K562 (cell line): ENCODE results near the gene OBP2A. TPM values are rescaled to one million over a fixed set of nuclear protein-coding genes. Genes with fewer than 3 reads are reported as not detected.

Experiments used
- ADNP ChIP-seq: fragments of 200-800 bp; sonication (Bioruptor generic); IDR thresholded peaks from 2 replicates; pipeline ENCODE4 v1.6.1; 2016; ENCODE audit warnings: missing genetic modification characterization, missing compliant biosample characterization
- CBX5 ChIP-seq: IDR thresholded peaks from 2 replicates; pipeline ENCODE4 v1.6.1; 2014; ENCODE audit warnings: low read depth, borderline replicate concordance
- DDX20 ChIP-seq: fragments of 450-650 bp; IDR thresholded peaks from 2 replicates; pipeline ENCODE4 v1.6.1; 2016; ENCODE audit warnings: missing genetic modification characterization, low read depth, mild to moderate bottlenecking, missing compliant biosample characterization, moderate library complexity
- E2F5 ChIP-seq: sonication (generic); formaldehyde crosslinking; IDR thresholded peaks from 2 replicates; pipeline ENCODE4 v1.8.0; 2022; ENCODE audit warnings: mild to moderate bottlenecking, missing genetic modification reagents
- EP400 ChIP-seq: fragments of 450-650 bp; IDR thresholded peaks from 2 replicates; pipeline ENCODE4 v1.6.1; 2017; ENCODE audit warnings: antibody characterized with exemption, mild to moderate bottlenecking, moderate library complexity
- ETS2 ChIP-seq: IDR thresholded peaks from 2 replicates; pipeline ENCODE4 v1.6.1; 2016; ENCODE audit warnings: borderline replicate concordance, missing genetic modification characterization, mild to moderate bottlenecking, moderate library complexity, missing compliant biosample characterization; ENCODE audit not compliant: poor library complexity, severe bottlenecking
- GABPB1 ChIP-seq: sonication (generic); formaldehyde crosslinking; IDR thresholded peaks from 2 replicates; pipeline ENCODE4 v1.8.0; 2022; ENCODE audit warnings: mild to moderate bottlenecking, missing genetic modification reagents
- KAT2B ChIP-seq: IDR thresholded peaks from one replicate; pipeline ENCODE4 v1.6.1; 2012; ENCODE audit warnings: low read depth, mild to moderate bottlenecking, control low read depth, inconsistent platforms, low read length, moderate library complexity
- KDM2B ChIP-seq: fragments of 250-450 bp; sonication (Bioruptor Pico); IDR thresholded peaks from 2 replicates; pipeline ENCODE4 v1.8.0; 2021; ENCODE audit warnings: mild to moderate bottlenecking, moderate library complexity
- MTA1 ChIP-seq: fragments of 450-650 bp; IDR thresholded peaks from 2 replicates; pipeline ENCODE4 v1.6.1; 2017; ENCODE audit warnings: borderline replicate concordance
- MTF1 ChIP-seq: fragments of 250-450 bp; sonication (Bioruptor Pico); IDR thresholded peaks from 2 replicates; pipeline ENCODE4 v1.9.0; 2021; ENCODE audit warnings: moderate library complexity, mild to moderate bottlenecking, inconsistent platforms, borderline replicate concordance
- NR2C1 ChIP-seq, 2 experiments: fragments of 450-650 bp; IDR thresholded peaks; 2 replicates each; pipeline ENCODE4 v1.6.1; 2017; ENCODE audit warnings: mild to moderate bottlenecking in 2 of 2, antibody characterized with exemption in 1 of 2, inconsistent platforms in 1 of 2, missing compliant biosample characterization in 1 of 2, missing genetic modification characterization in 1 of 2
- RBM34 ChIP-seq: fragments of 200-400 bp; formaldehyde crosslinking; IDR thresholded peaks from 2 replicates; pipeline ENCODE4 v1.6.1; 2018; ENCODE audit warnings: low read length, borderline replicate concordance; ENCODE audit not compliant: insufficient read depth
- SIN3B ChIP-seq: fragments of 450-650 bp; IDR thresholded peaks from 2 replicates; pipeline ENCODE4 v1.6.1; 2017; ENCODE audit warnings: low read depth, mild to moderate bottlenecking, moderate library complexity
- TAL1 ChIP-seq: fragments of 450-650 bp; IDR thresholded peaks from 2 replicates; pipeline ENCODE4 v1.6.1; 2016; ENCODE audit warnings: mild to moderate bottlenecking
- THRAP3 ChIP-seq: fragments of 450-650 bp; IDR thresholded peaks from 2 replicates; pipeline ENCODE4 v1.6.1; 2016; ENCODE audit warnings: mild to moderate bottlenecking, inconsistent platforms, borderline replicate concordance
- XRCC5 ChIP-seq: fragments of 200-400 bp; formaldehyde crosslinking; IDR thresholded peaks from 2 replicates; pipeline ENCODE4 v1.6.1; 2017; ENCODE audit warnings: low read depth, mild to moderate bottlenecking, low read length
- ZBTB7A ChIP-seq: IDR thresholded peaks from 2 replicates; pipeline ENCODE4 v1.6.1; 2011; ENCODE audit warnings: low read depth, mild to moderate bottlenecking, low read length, moderate library complexity, borderline replicate concordance; ENCODE audit not compliant: control insufficient read depth
- ZNF695 ChIP-seq: fragments of 450-650 bp; formaldehyde crosslinking; IDR thresholded peaks from 2 replicates; pipeline ENCODE4 v1.4.0; 2020; ENCODE audit warnings: mild to moderate bottlenecking, moderate library complexity
- polyA plus RNA-seq, 8 experiments: library from polyadenylated mRNA; depleted of rRNA in 4 of 8; stranded (reverse) in 5 of 8; unstranded in 3 of 8; fragments of >200 nt; fragmentation: Nextera tagmentation in 2 of 8; fragmentation: Illumina TruSeq in 1 of 8; extraction: Ambion mirVana in 2 of 8; extraction: Trizol in 1 of 8; gene quantifications; 2 replicates each; pipeline versions ENCODE4 v1.2.1 to v1.2.3, GENCODE V29; 2011 to 2014; ENCODE audit warnings: inconsistent platforms in 1 of 8, missing spikeins in 1 of 8
- total RNA-seq, 7 experiments: library from RNA; depleted of rRNA in 6 of 7; stranded (reverse); fragments of >200 nt in 6 of 7; fragmentation: Illumina TruSeq in 2 of 7; extraction: Trizol in 2 of 7; gene quantifications; 2 replicates each; pipeline versions ENCODE4 v1.2.1 to v1.2.3, GENCODE V29; 2011 to 2021; ENCODE audit warnings: low replicate concordance in 1 of 7
- TF ChIP-seq, protein P1 (sequence below): sonication (generic); formaldehyde crosslinking; IDR thresholded peaks from 2 replicates; pipeline ENCODE4 v1.8.0; 2022; ENCODE audit warnings: mild to moderate bottlenecking, low read depth, missing genetic modification reagents
- TF ChIP-seq, protein P2 (sequence below): IDR thresholded peaks from 3 replicates; pipeline ENCODE4 v1.6.1; 2011; ENCODE audit warnings: borderline replicate concordance, mild to moderate bottlenecking, moderate library complexity; ENCODE audit not compliant: insufficient read length; ENCODE audit errors: extremely low read depth
- TF ChIP-seq, protein P3 (sequence below): fragments of 250-450 bp; sonication (Bioruptor Pico); IDR thresholded peaks from 2 replicates; pipeline ENCODE4 v1.8.0; 2021; ENCODE audit warnings: mild to moderate bottlenecking, moderate library complexity

Gene OBP2A
- total and polyA plus RNA-seq, 9 of the 15 experiments (the other 6 are each of a cell fraction or from before 2014, with no cell fraction given), result not detected

DNA sequence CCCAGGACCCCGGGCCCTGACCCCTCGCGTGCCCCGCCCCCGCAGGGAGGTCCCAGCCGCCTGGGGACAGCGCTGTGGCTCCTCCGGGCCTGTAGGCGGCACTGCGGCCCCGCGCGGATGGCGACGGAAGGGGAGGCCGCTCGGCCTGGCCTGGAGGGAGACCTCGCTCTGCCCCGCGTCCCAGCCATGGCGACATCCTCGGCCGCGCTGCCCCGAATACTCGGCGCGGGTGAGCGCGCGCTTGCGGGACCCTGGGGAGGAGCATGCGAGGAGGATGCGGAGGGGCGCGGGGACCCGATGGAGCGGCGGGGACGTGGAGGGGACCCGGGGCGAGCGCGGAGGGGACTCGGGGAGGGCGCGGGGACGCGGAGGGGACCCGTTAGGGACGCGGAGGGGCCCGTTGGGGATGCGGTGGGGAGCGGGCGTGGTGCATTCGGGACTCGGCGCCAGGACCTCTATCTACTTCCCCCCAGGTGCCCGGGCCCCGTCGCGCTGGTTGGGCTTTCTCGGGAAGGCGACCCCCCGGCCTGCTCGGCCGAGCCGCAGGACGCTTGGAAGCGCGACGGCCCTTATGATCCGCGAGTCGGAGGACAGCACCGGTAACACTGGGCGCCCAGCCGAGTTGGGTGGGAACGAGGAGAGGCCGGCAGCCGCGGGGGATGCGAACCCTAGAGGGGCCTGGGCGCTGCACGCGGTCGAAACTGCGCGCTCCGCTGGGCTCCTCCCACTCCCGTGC, 45.2 kb upstream of the OBP2A start, which contains the start of gene MRPS2 (continued):
- TF ChIP-seq THRAP3 (no peak), KDM2B (CRISPR knock-in tag) (no peak), KAT2B (no peak), E2F5 (no peak), TAL1 (no peak), SIN3B (peak; percentile 85), MTA1 (no peak), MTF1 (CRISPR knock-in tag) (no peak), CBX5 (no peak), ZBTB7A (peak; percentile 97), ADNP (tag) (no peak), RBM34 (no peak; the same call in 1 of the 2 replicates), ETS2 (tag) (no peak), GABPB1 (CRISPR knock-in tag) (peak; percentile 68), EP400 (peak; percentile 89), XRCC5 (peak; percentile 79), ZNF695 (CRISPR knock-in tag) (no peak), NR2C1 (IDR thresholded peaks at IDR 0.05) (no peak), NR2C1 (tag; IDR thresholded peaks at IDR 0.05) (0 out of 2 replicates have a peak, but pooled peaks have one; percentile 28), DDX20 (tag) (no peak)
- TF ChIP-seq, protein P1, sequence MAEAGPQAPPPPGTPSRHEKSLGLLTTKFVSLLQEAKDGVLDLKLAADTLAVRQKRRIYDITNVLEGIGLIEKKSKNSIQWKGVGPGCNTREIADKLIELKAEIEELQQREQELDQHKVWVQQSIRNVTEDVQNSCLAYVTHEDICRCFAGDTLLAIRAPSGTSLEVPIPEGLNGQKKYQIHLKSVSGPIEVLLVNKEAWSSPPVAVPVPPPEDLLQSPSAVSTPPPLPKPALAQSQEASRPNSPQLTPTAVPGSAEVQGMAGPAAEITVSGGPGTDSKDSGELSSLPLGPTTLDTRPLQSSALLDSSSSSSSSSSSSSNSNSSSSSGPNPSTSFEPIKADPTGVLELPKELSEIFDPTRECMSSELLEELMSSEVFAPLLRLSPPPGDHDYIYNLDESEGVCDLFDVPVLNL (CRISPR knock-in tag), result no peak
- TF ChIP-seq, protein P2, sequence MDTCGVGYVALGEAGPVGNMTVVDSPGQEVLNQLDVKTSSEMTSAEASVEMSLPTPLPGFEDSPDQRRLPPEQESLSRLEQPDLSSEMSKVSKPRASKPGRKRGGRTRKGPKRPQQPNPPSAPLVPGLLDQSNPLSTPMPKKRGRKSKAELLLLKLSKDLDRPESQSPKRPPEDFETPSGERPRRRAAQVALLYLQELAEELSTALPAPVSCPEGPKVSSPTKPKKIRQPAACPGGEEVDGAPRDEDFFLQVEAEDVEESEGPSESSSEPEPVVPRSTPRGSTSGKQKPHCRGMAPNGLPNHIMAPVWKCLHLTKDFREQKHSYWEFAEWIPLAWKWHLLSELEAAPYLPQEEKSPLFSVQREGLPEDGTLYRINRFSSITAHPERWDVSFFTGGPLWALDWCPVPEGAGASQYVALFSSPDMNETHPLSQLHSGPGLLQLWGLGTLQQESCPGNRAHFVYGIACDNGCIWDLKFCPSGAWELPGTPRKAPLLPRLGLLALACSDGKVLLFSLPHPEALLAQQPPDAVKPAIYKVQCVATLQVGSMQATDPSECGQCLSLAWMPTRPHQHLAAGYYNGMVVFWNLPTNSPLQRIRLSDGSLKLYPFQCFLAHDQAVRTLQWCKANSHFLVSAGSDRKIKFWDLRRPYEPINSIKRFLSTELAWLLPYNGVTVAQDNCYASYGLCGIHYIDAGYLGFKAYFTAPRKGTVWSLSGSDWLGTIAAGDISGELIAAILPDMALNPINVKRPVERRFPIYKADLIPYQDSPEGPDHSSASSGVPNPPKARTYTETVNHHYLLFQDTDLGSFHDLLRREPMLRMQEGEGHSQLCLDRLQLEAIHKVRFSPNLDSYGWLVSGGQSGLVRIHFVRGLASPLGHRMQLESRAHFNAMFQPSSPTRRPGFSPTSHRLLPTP, result no peak
- TF ChIP-seq, protein P3, sequence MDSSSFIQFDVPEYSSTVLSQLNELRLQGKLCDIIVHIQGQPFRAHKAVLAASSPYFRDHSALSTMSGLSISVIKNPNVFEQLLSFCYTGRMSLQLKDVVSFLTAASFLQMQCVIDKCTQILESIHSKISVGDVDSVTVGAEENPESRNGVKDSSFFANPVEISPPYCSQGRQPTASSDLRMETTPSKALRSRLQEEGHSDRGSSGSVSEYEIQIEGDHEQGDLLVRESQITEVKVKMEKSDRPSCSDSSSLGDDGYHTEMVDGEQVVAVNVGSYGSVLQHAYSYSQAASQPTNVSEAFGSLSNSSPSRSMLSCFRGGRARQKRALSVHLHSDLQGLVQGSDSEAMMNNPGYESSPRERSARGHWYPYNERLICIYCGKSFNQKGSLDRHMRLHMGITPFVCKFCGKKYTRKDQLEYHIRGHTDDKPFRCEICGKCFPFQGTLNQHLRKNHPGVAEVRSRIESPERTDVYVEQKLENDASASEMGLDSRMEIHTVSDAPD (CRISPR knock-in tag), result no peak
